Measurements from ENCODE around the gene ZNF385A. TPM values are rescaled to one million over a fixed set of nuclear protein-coding genes. Genes with fewer than 3 reads are reported as not detected.

Gene ZNF385A, protein sequence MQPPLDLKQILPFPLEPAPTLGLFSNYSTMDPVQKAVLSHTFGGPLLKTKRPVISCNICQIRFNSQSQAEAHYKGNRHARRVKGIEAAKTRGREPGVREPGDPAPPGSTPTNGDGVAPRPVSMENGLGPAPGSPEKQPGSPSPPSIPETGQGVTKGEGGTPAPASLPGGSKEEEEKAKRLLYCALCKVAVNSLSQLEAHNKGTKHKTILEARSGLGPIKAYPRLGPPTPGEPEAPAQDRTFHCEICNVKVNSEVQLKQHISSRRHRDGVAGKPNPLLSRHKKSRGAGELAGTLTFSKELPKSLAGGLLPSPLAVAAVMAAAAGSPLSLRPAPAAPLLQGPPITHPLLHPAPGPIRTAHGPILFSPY
- 3.2 and 14.3 TPM in 2 replicates for total RNA-seq

GRCh38 chr12:54384591-54385041 lies at the start of gene ZNF385A:
Gene ZNF385A, minus strand, starts transcription at chr12:54384733. Its CDS starts 219 bp downstream, at chr12:54384514.

GRCh38 chr12:54419088-54419887 lies 34.8 kb upstream of the ZNF385A start, which contains the start of gene ITGA5:
Gene ITGA5, minus strand, starts transcription at chr12:54419266. Its CDS starts 68 bp downstream, at chr12:54419198.

GRCh38 chr12:54364413-54364812 lies 20.1 kb downstream of the ZNF385A start, which contains the start of gene GPR84:
Gene GPR84, minus strand, starts transcription at chr12:54364486. Its CDS starts 635 bp downstream, at chr12:54363851.

GRCh38 chr12:54324617-54325441 lies 59.7 kb downstream of the ZNF385A start, which contains the start of gene COPZ1:
Gene COPZ1, plus strand, starts transcription at chr12:54325131. Its CDS starts 33 bp downstream, at chr12:54325164.

Other genes starting within 250 kb of the ZNF385A start
- 33.4 and 57.5 TPM in 2 replicates for gene SMUG1, start 195.7 kb downstream of the ZNF385A start, total RNA-seq
- 22.0 and 31.1 TPM in 2 replicates for gene CBX5, start 104.6 kb downstream of the ZNF385A start, total RNA-seq
- 355 and 603 TPM in 2 replicates for gene HNRNPA1, start 104.0 kb downstream of the ZNF385A start, total RNA-seq
- gene NFE2, start 83.7 kb downstream of the ZNF385A start, total RNA-seq = 1.6 TPM in 1 of 2 replicates, not detected in the other
- gene COPZ1, start 59.6 kb downstream of the ZNF385A start, total RNA-seq = 137 and 152 TPM in 2 replicates
- gene GPR84, start 20.2 kb downstream of the ZNF385A start, total RNA-seq = not detected in 2 replicates
- 364 and 402 TPM in 2 replicates for gene ITGA5, start 34.5 kb upstream of the ZNF385A start, total RNA-seq
- gene GTSF1, start 88.9 kb upstream of the ZNF385A start, total RNA-seq = not detected in 2 replicates
- not detected in 2 replicates for gene NCKAP1L, start 113.0 kb upstream of the ZNF385A start, total RNA-seq
- 0.49 and 0.54 TPM in 2 replicates for gene PDE1B, start 164.9 kb upstream of the ZNF385A start, total RNA-seq
- gene PPP1R1A, start 203.9 kb upstream of the ZNF385A start, total RNA-seq = not detected in 2 replicates

All from cardiac atrium fibroblast (primary cell).